Esophagus squamous epithelium (tissue), 5 donors: Measurements from ENCODE around the gene HOXD10. TPM values are rescaled to one million over a fixed set of nuclear protein-coding genes. Genes with fewer than 3 reads are reported as not detected.

ENCODE experiments used
- DNase-seq: peaks from one replicate; lab custom pipeline; 2025; lab: John Stamatoyannopoulos, UW
- H3K27ac ChIP-seq, 4 donors: fragments of 200-600 bp; sonication (generic); one replicate each; pipeline ENCODE4 v1.5.1; 2016 to 2019; ENCODE audit warnings: mild to moderate bottlenecking in 1 of 4
- H3K27me3 ChIP-seq, 4 donors: fragments of 200-600 bp; sonication (generic); 1 replicate in 3 of 4; 2 replicates in 1 of 4; pipeline versions ENCODE4 v1.5.1 to v1.6.0; 2017 to 2021; ENCODE audit warnings: antibody characterized with exemption in 1 of 4
- H3K36me3 ChIP-seq, 3 donors: fragments of 200-600 bp; sonication (generic); one replicate each; pipeline ENCODE4 v1.5.1; 2016 to 2019
- H3K4me1 ChIP-seq, 3 donors: fragments of 200-600 bp; sonication (generic); one replicate each; pipeline ENCODE4 v1.5.1; 2017 to 2019
- H3K4me3 ChIP-seq, 4 donors: fragments of 200-600 bp; sonication (generic); 1 replicate in 3 of 4; 2 replicates in 1 of 4; pipeline ENCODE4 v1.5.1; 2016 to 2019; ENCODE audit warnings: mild to moderate bottlenecking in 2 of 4, moderate library complexity in 1 of 4
- H3K9me3 ChIP-seq, 3 donors: fragments of 200-600 bp; sonication (generic); one replicate each; pipeline ENCODE4 v1.5.1; 2016 to 2019
- CTCF ChIP-seq, 6 experiments: fragments of 450-650 bp in 4 of 6; fragments of 200-600 bp in 2 of 6; sonication (generic) in 2 of 6; IDR thresholded peaks; one replicate each; pipeline ENCODE4 v1.5.1; 2016 to 2019; ENCODE audit warnings: antibody characterized with exemption in 6 of 6, mild to moderate bottlenecking in 4 of 6, moderate library complexity in 4 of 6
- POLR2A ChIP-seq, 4 donors: fragments of 450-650 bp; IDR thresholded peaks; one replicate each; pipeline ENCODE4 v1.6.1; 2017; ENCODE audit warnings: antibody characterized with exemption in 4 of 4, mild to moderate bottlenecking in 4 of 4, moderate library complexity in 3 of 4
- WGBS, 2 donors: methylation state at CpG; one replicate each; pipeline ENCODE4 v1.1.5; 2018; 5-methylcytosine and 5-hydroxymethylcytosine counted together
- intact Hi-C: fragments of 100-400 bp; cut with DNase I; formaldehyde crosslinking; loops from one replicate; pipeline ENCODE4 v1.15.0; 2022
- total RNA-seq, 4 donors: library from RNA; depleted of rRNA; stranded (reverse); fragments of >200 nt; gene quantifications; one replicate each; pipeline ENCODE4 v1.1.0, GENCODE V29; 2016
- donor health status: DM: yes; HTN: yes; CAD: no.

Gene HOXD10
- total RNA-seq, 4 donors from 2014 or later = 0.22 to 0.38 TPM; not detected in 2

GRCh38 chr2:176096243-176096985, 20.2 kb upstream of the HOXD10 start:
- no peaks in the 10 kb centered on the region for H3K9me3 ChIP-seq
- peaks cover 26 to 66% (median 30%) of the 10 kb centered on the region in 3 donors for H3K4me1 ChIP-seq
- TF ChIP-seq POLR2A (IDR thresholded peaks at IDR 0.05) (no peak), CTCF (IDR thresholded peaks at IDR 0.05) (no peak)
- H3K27me3 ChIP-seq = peaks cover 57 to 100% (median 85%) of the 10 kb centered on the region in 4 donors
- no peak for DNase-seq
- peak overlapping the region in 3 of 4 donors; percentile 28 to 63 (median 40) for H3K4me3 ChIP-seq
- WGBS, 2 donors = 8 to 11% methylated on average over 16 of the region's 16 CpGs
- no peaks in the 10 kb centered on the region for H3K36me3 ChIP-seq
- intact Hi-C loops = loop anchor here (10.0 kb wide), 1 partner anchor 412 kb away; no protein-coding TSS in a partner anchor
- no peak overlapping the region for H3K27ac ChIP-seq

GRCh38 chr2:176096986-176097819, 19.4 kb upstream of the HOXD10 start:
- H3K27ac ChIP-seq = no peak overlapping the region

GRCh38 chr2:176097820-176098365, 18.7 kb upstream of the HOXD10 start:
- 1 to 3% methylated on average over 14 to 15 of the region's 18 CpGs for WGBS, 2 donors

More at GRCh38 chr2:176096986-176097819, 19.4 kb upstream of the HOXD10 start:
- Histone ChIP-seq H3K9me3 (no peaks in the 10 kb centered on the region), H3K36me3 (no peaks in the 10 kb centered on the region), H3K4me1 (peaks cover 26 to 59% (median 30%) of the 10 kb centered on the region in 3 donors), H3K27me3 (peaks cover 56 to 100% (median 84%) of the 10 kb centered on the region in 4 donors), H3K4me3 (peak overlapping the region; percentile 10 to 63 (median 34))
- intact Hi-C loops = loop anchor here (10.0 kb wide), 1 partner anchor 412 kb away; no protein-coding TSS in a partner anchor
- 1 to 3% methylated on average over 17 to 40 of the region's 45 CpGs for WGBS, 2 donors
- no peak for DNase-seq
- TF ChIP-seq CTCF (IDR thresholded peaks at IDR 0.05) (peak; percentile 54 to 86 (median 67)), POLR2A (IDR thresholded peaks at IDR 0.05) (no peak)

More at GRCh38 chr2:176097820-176098365, 18.7 kb upstream of the HOXD10 start:
- Histone ChIP-seq H3K4me1 (peaks cover 24 to 52% (median 26%) of the 10 kb centered on the region in 3 donors), H3K27ac (no peak overlapping the region), H3K4me3 (peak overlapping the region in 3 of 4 donors; percentile 28 to 63 (median 40)), H3K9me3 (no peaks in the 10 kb centered on the region), H3K36me3 (no peaks in the 10 kb centered on the region), H3K27me3 (peaks cover 51 to 100% (median 86%) of the 10 kb centered on the region in 4 donors)
- no peak for DNase-seq
- intact Hi-C loops = loop anchor here (10.0 kb wide), 1 partner anchor 413 kb away; no protein-coding TSS in a partner anchor
- no peak for TF ChIP-seq CTCF (IDR thresholded peaks at IDR 0.05)
- no peak for TF ChIP-seq POLR2A (IDR thresholded peaks at IDR 0.05)
